ENCODE data around the gene NEIL1. TPM values are rescaled to one million over a fixed set of nuclear protein-coding genes. Genes with fewer than 3 reads are reported as not detected.

Gene NEIL1
- total RNA-seq, 3 donors from 2014 or later, result 23.4 to 101 (median 97.9) TPM

DNA sequence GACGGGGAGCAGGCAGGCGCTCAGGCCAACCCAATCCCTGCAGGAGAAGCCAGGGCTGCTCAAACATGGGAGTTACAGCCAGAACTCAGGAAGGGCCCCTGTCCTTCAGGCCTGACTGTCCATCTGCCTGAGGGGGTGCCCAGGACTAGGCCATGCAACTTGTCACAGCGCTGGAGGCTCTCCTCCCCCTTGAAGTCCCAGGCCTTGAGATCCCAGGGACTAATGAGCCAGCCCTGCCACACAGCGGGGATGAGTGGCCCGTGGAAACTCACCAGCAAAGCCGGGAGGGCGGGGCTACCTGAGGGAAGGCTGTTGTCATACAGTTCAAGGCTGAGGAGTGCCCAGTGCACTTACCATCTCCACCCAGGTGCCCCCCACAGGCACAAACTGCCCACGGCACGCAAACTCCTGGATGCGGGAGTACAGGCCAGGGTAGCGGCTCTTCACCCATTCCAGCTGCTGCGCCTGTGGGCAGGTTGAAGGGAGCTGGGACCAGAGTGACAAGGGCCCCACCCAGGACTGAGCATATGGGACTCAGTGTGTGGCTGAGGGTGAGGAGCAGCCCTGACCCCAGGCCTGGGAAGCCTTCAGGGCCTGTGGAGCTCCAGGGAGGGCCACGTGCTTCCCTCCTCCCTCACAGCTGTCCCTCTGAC is 15.3 kb downstream of the NEIL1 start:
- Histone ChIP-seq H3K9me3 (no peaks in the 10 kb centered on the region), H3K36me3 (peaks cover 14% of the 10 kb centered on the region), H3K4me3 (no peak overlapping the region), H3K27me3 (no peaks in the 10 kb centered on the region), H3K27ac (no peak overlapping the region), H3K4me1 (no peaks in the 10 kb centered on the region)
- no peak for DNase-seq (ENCODE audit: low spot score in 2 of 2)
- TF ChIP-seq POLR2AphosphoS5 (IDR thresholded peaks at IDR 0.05) (no peak), CTCF (IDR thresholded peaks at IDR 0.05) (no peak), POLR2A (IDR thresholded peaks at IDR 0.05) (no peak)
- intact Hi-C loops (cut with DNase I; ENCODE audit: low total_unique reads), result no loop called here

DNA sequence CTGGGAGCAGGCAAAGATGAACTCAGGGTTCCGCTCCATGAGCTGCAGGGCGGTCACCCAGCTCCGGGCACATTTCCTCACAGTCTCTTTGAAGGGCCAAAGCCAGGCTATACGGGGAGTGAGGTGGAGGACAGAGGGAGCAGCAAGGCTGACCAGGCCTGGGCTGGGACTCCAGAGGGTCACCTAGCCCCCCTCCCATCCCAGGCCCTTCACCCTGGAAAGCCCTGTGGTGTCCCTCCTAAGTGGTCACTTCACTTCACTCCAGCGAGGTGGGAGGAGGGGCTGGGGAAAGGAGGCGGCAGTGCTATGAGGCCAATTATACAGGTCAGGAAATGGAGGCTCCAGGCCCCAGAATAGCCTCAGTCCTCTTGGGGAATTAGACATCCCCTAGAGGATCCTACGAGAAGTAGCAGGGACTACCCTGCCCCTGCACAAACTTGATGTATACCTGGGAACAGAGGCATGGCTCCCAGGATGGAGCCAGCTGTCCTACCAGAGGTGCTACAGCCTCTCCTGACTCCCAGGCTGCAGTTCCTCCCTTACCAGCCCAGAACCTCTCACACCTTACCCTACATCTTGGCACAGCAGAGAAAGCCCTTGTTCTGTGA is 15.9 kb downstream of the NEIL1 start:
- TF ChIP-seq POLR2A (IDR thresholded peaks at IDR 0.05), result no peak
- TF ChIP-seq POLR2AphosphoS5 (IDR thresholded peaks at IDR 0.05), result no peak
- TF ChIP-seq CTCF (IDR thresholded peaks at IDR 0.05), result no peak
- Histone ChIP-seq H3K9me3 (no peaks in the 10 kb centered on the region), H3K27ac (no peak overlapping the region), H3K27me3 (no peaks in the 10 kb centered on the region), H3K36me3 (peaks cover 14% of the 10 kb centered on the region), H3K4me3 (no peak overlapping the region), H3K4me1 (peaks cover 0 to 5% of the 10 kb centered on the region in 2 donors)
- DNase-seq (ENCODE audit: low spot score in 2 of 2), result no peak
- intact Hi-C loops (cut with DNase I; ENCODE audit: low total_unique reads), result no loop called here

DNA sequence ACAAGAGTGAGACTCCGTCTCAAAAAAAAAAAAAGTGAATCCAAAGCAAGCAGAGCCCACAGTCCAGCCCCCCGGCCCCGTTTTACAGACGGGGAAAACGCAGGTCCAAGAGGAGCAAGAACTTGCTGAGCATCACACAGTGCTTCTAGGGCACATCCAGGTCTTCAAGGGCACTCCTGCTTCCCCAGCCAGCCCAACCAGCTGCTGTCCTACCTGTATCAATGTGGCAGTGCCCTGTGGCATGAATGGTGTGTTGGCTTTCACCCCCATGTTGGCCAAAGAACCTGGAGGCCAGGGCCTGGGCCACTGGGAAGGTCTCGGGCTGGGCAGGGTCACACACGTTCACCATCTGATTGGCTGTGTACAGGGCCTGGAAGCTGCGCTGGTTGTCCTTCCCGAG is 16.9 kb downstream of the NEIL1 start:
- DNase-seq (ENCODE audit: low spot score in 2 of 2), result no peak
- intact Hi-C loops (cut with DNase I; ENCODE audit: low total_unique reads), result no loop called here
- Histone ChIP-seq H3K36me3 (peaks cover 14% of the 10 kb centered on the region), H3K27me3 (no peaks in the 10 kb centered on the region), H3K4me3 (no peak overlapping the region), H3K9me3 (no peaks in the 10 kb centered on the region), H3K4me1 (peaks cover 0 to 5% of the 10 kb centered on the region in 2 donors), H3K27ac (no peak overlapping the region)
- no peak for TF ChIP-seq POLR2A (IDR thresholded peaks at IDR 0.05)
- no peak for TF ChIP-seq CTCF (IDR thresholded peaks at IDR 0.05)
- no peak for TF ChIP-seq POLR2AphosphoS5 (IDR thresholded peaks at IDR 0.05)

DNA sequence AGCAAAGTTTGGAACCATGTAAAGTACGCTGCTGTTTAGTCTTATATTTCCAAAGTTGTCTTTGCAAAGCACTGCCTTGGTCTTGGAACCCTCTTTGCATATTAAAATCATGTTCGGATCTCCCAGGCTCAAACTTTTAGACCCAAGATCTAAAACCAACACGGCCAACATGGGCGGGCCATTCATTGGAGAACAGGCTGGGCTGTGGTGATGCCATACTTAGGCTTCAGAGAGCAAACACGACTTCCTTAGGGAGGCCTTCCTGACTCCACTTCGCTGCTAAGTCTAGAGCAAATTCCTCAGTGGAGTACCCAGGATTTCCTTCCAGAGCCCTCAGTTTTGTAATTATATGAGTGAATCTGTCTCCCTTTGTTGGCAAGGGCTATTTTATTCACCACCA is 18.0 kb downstream of the NEIL1 start:
- H3K36me3 ChIP-seq, result peaks cover 10% of the 10 kb centered on the region
- H3K27ac ChIP-seq, result no peak overlapping the region
- no peak for DNase-seq (ENCODE audit: low spot score in 2 of 2)
- H3K9me3 ChIP-seq, result no peaks in the 10 kb centered on the region
- TF ChIP-seq CTCF (IDR thresholded peaks at IDR 0.05), result no peak
- TF ChIP-seq POLR2A (IDR thresholded peaks at IDR 0.05), result no peak
- TF ChIP-seq POLR2AphosphoS5 (IDR thresholded peaks at IDR 0.05), result no peak
- no peak overlapping the region for H3K4me3 ChIP-seq
- H3K4me1 ChIP-seq, result peaks cover 6 to 8% of the 10 kb centered on the region in 2 donors
- intact Hi-C loops (cut with DNase I; ENCODE audit: low total_unique reads), result no loop called here
- H3K27me3 ChIP-seq, result no peaks in the 10 kb centered on the region

- peaks cover 9% of the 10 kb centered on the region for H3K36me3 ChIP-seq
- H3K27me3 ChIP-seq, result no peaks in the 10 kb centered on the region
- no peak for TF ChIP-seq CTCF (IDR thresholded peaks at IDR 0.05)
- TF ChIP-seq POLR2AphosphoS5 (IDR thresholded peaks at IDR 0.05), result no peak
- TF ChIP-seq POLR2A (IDR thresholded peaks at IDR 0.05), result no peak
- no peaks in the 10 kb centered on the region for H3K9me3 ChIP-seq
- no peak for DNase-seq (ENCODE audit: low spot score in 2 of 2)
- no peak overlapping the region for H3K4me3 ChIP-seq
- peaks cover 6 to 8% of the 10 kb centered on the region in 2 donors for H3K4me1 ChIP-seq
- intact Hi-C loops (cut with DNase I; ENCODE audit: low total_unique reads), result no loop called here
- H3K27ac ChIP-seq, result no peak overlapping the region
Observed at GRCh38 chr15:75366163-75366562, 19.3 kb downstream of the NEIL1 start.

All from breast epithelium (tissue), 4 donors.